NCI-H1092 treated with DMSO at 0.1 percent for 48 hours (cell line): ENCODE results near the gene INPP4B.
"Not testable (repeated sequence)": the region's sequence is repeated elsewhere in the genome, so short reads cannot be mapped to it uniquely, and the experiment has no call there.

Source experiments
- DNase-seq: peaks from one replicate; lab custom pipeline; 2025; lab: John Stamatoyannopoulos, UW

Gene INPP4B

DNA sequence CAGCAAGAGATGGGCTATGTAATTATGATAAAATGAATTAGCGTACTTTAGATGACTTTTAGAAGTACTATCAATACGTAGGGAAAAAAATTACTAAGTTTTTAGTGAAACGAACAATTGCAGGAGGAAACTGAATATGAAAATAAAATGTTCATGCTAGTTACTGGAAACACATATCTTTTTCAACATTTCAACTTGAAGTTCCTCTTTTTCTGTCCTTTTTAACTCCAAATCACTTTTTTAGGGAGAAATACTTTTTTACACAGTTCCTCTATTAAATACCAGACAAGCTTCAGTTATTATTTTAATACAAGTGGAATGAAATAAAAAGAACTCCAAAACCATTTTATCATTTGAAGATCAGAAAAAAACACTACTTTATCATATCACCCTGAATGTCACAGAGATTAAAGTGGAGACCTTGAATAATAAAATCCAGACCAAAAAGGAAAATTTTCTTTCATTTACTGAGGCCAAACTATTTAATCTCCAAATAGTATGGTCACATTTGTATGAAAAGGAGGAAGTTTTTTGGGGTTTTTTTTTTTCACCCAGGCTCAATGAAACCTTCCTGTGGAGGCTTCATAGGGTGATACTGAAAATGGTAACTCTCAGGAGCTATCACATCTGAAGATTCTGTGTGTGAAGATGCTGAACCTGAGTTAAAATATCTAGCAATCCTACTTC is 306.2 kb downstream of the INPP4B start:
- DNase-seq = no peak

DNA sequence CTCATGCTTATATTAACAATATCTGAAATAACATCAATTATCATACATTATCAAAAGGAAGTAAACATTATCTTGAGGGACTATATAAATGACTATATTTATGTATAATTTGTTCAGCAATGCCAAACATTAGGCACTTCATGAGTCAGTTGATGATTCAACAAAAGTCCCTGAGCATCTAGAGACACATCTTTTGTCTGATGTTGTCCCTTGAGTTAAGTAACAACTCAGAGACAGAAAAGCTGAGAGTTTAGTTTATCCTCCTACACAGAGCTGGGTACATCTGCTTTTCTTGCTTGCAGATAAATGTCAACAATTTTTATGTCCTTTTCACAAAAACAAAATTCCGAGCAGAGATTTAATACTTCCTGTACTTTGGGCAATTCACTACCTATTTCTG is 311.1 kb downstream of the INPP4B start:
- DNase-seq = no peak

DNA sequence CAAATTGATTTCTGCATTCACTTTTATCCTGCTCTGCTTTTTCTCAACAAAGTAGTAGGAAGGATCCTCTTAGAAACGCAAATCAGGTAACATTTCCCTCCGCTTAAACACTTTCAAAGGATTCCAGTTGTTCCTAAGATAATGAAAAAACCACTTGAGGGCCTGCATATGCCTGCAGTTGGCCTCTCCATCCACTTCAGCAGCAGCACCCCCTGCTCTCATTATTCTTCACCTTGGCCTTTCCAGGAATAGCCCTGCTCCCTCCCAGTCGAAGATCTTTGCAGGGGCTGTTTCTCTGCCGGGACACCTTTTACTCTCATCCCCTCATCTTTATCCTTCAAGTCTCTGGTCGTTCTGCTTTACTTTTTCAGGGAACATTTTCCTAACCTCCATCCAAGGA is 314.0 kb downstream of the INPP4B start:
- DNase-seq = no peak

DNA sequence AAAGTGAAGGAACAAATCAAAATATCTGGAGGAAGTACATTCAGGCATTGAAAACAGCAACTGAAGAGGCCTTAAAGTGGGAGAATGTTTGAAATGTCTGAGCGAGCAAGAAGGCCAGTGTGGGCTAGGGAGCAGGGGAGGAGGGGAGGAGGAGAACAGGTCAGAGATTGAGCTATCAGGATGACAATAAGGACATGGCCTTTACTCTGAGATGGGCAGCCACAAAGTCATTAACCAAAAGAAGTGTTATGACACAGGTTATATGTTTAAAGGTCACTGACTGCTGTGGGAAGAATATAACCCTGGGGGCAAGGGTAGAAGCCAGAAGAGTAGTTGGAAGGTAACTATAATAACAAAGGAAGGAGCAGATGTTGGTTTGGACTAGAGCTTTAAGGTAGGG is 315.4 kb downstream of the INPP4B start:
- no peak for DNase-seq

DNA sequence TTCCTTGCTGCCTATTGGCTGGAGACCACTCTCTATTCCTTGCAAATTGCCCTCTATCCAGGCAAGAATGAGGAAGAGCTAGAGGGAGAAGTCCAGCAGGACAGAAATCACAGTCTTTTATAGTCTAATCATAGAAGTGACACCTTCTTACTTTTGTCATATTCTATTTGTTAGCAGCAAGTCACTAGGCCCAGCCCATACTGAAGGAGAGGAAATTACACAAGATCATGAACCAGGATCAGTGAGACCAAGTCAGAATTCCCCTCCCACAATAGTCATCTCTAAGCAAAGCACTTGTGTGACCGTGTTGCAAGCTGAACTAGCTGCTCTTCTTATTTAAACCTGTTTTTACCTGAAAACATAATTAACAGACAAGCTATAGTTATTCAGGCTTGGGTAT is 317.7 kb downstream of the INPP4B start:
- DNase-seq = no peak

DNA sequence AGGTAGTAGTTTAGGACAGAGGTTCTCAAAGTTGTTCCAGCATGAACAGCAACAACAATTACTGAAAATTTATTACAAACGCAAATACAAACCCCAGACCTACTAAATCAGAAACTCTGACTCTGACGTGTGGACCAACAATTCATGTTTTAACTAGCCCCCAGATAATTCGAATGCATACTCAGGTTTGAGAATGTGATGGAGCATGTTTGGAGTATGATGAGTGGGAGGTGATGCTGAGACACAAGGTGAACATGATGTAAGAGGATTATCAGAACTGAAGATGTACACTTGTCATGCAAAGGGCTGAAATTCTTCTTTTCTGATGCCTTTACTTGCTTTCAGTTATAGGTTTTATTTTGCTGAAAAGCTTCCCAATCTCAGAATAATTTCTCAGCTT is 323.0 kb downstream of the INPP4B start:
- no peak for DNase-seq

DNA sequence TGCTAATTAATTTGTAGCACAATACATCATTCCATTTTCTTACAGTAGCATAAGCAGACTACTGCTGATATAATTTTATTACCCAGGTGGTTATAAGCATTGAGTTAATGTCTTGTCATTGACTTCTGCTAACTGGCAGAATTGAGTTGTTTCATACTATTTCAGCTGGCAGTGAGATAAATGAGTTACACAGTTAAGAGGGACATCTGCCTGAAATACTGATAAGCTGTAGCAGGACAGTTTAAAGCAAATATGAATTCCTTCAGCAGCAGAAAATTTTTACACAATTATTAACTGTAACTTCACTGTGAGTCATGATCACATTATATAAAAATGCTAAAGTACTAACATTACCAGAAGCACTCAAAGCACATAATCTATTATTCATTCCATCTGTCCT is 326.8 kb downstream of the INPP4B start:
- DNase-seq = no peak

DNA sequence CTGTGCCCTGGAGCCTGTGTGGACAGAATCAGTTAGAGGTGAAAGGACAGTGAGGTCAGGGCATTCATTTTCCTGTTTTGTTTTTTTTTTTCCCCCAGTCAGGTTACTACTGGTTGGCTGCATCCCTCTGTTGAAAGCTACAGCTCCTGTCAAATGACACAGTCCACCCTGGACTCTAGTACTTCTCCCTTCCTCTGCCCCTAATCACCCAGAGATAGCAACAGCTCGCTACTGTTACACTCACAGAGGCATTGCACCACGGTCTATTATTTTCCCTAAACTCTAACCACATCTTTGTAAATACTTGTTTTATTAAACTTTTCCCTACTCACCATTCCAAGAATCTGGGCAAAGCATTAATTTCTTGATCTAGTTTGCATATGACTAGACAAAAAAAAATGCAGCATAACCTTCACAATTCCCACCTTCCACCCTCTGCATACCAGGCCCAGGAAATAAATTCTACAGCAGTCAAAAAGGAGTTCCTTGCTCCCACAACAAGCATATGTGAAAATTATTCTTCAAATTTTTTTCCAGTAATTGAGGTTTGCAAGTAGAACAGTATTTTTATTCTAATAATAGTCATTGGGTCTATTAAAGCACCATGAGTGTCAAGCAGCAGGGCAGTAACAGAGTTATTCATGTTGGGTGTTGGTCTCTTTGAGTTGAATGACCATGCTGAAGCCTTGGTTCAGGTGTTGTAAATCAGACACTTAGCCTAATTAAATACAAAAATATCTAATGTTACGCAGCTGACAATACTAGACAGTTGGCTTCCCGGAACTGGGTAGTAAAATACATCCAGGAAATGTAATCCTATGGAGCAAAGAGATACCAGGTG is 329.2 kb downstream of the INPP4B start:
- no peak for DNase-seq

DNA sequence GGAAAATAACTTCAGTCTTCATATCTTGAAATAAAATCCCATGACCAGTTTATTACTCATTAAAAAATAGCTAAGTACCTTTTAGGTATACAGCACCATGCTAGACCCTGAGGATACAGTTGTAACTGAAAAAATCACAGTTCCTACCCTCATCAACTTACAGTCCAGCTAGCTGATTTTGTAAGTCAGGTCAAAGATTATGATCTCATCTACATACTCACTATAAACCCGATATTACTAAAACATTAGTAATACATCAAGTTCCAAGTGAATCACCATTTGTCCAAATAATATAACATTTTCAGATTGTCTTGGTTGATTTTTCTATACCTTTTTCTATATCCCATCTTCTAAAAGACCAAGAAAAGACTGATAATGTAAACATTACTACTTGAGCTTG is 333.9 kb downstream of the INPP4B start:
- DNase-seq = no peak

DNA sequence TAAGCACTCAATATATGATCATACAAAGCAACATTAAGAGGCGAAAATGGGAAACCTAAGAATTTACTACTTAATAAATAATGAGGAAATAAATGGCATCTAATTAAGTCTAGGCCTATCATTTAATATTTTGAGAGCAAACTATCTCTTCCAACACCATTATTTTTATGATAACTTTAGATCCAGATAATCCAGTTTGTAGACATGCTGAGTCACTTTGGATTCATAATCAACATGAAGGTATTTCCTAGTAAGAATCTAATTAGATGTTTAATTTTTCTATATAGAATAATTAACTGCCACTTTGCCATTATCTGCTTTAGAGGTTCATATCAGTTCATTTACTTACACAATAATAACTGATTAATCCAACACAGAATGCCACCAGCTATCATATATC is 336.2 kb downstream of the INPP4B start:
- no peak for DNase-seq

DNA sequence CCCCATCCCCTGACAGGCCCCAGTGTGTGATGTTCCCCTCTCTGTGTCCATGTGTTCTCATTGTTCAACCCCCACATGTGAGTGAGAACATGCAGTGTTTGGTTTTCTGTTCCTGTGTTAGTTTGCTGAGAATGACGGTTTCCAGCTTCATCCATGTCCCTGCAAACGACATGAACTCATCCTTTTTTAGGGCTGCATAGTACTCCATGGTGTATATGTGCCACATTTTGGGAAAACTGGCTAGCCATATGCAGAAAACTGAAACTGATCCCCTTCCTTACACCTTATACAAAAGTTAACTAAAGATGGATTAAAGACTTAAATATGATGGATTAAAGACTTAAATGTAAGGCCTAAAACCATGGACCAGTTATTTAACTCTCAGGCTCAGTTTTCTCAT is 336.7 kb downstream of the INPP4B start:
- DNase-seq = not testable (repeated sequence)

DNA sequence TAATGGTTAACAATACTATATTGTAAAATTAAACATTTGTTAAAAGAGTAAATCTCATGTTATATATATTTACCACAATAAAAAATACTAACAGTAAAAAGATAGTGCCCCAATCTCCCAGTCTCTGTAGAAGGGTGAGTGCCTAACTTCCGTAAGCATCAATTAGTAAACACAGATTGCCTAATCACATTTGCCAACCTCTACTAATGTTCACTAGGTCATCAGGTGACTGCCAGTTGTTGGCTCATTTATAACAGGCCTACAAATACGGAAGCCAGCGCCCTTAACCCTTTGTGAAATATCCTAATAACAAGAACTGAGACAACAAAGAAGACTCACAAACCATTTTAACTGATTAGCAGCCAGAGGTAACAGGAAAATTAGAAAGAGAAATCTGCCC is 345.1 kb downstream of the INPP4B start:
- DNase-seq = no peak

DNA sequence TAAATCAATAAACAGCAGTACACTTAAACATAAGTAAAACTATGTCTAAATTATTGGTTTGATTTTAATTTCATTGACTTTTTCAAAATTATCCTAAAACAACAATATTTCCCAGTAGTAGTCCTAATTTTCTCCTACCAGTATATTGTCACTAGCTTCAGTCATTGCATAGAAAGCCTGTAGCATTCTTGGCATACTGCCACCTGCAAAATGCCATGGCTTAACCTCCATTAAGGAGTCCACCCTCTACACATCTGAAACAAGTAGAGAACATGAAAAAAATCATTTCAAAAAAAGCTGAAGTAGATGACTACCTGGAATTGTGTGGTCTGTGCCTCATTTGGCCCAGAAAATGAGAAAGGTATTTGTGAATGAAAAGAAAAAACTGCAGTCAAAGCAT is 348.5 kb downstream of the INPP4B start:
- no peak for DNase-seq

DNA sequence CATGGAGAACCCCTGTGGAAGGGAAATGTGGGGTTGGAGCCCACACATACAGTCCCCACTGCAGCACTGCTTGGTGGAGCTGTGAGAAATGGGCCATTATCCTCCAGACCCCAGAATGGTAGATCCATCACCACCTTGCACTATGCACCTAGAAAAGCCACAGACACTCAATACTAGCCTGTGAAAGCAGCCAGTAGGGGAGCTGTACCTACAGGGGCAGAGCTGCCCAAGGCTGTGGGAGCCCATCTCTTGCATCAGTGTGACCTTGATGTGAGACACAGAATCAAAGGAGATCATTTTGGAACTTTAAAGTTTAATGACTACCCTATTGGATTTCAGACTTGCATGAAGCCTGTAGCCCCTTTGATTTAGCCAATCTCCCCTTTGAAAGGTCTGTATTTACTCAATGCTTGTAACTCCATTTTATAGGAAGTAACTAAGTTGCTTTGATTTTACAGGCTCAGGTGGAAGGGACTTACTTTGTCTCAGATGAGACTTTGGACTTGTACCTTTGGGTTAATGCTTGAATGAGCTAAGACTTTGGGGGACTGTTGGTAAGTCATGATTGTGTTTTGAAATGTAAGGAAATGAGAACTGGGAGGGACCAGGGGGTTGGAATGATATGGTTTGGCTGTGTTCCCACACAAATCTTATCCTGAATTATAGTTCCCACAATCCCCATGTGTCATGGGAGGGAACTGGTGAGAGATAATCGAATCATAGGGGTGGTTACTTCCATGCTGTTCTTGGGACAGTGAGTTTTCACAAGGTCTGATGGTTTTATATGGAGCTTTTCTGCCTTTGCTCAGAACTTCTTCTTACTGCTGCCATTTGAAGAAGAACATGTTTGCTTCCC is 352.6 kb downstream of the INPP4B start:
- no peak for DNase-seq

DNA sequence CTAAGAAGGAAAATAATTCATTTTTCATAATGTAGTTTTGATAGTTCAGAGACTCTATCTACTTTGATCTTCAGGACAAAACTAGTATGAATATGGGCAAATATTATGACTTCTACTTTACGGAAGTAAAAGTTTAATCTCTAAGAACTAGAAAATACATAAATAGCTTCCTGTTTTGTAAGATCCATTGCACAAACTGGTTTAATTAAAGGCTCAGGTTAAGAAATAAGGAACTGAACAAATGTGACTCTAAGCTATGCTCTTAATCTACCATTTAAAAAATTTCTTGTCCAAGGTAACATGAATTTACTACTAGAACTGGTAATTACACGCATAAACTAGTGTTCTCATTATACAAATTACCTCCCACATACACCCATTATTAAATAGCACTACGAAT is 360.6 kb downstream of the INPP4B start:
- DNase-seq = no peak

DNA sequence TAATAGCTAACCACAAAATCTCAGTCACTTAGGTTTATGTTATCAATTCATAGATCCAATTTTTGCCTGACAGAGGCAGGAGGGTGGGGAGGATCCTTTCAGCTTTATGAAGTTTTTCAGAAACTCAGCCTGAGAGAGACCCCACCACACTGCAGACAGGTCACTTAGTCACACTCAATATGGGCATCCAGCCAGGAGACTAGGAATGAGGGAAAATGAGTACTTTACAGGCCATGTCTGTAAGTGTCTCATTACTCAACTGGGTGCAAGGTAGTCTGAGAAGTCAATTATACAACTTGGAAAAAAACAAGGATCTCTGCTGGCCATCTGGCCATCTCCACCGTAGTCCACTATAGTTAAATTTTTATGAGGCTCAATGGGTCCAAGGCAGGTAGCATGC is 365.9 kb downstream of the INPP4B start:
- DNase-seq = no peak

DNA sequence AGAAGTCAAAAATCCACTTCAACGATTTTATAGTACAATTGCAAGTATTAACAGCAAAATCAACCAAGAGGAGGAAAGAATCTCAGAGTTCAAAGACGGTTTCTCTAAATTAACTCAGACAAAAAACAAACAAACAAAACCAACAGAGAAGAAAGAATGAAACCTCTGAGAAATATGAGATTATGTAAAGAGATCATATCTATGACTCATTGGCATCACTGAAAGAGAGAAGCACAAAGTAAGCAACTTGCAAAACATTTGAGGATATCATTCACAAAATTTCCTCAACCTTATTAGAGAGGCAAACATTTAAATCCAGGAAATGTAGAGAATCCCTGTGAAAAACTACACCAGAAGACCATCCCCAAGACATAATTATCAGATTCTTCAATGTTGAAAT is 370.4 kb downstream of the INPP4B start:
- DNase-seq = no peak

DNA sequence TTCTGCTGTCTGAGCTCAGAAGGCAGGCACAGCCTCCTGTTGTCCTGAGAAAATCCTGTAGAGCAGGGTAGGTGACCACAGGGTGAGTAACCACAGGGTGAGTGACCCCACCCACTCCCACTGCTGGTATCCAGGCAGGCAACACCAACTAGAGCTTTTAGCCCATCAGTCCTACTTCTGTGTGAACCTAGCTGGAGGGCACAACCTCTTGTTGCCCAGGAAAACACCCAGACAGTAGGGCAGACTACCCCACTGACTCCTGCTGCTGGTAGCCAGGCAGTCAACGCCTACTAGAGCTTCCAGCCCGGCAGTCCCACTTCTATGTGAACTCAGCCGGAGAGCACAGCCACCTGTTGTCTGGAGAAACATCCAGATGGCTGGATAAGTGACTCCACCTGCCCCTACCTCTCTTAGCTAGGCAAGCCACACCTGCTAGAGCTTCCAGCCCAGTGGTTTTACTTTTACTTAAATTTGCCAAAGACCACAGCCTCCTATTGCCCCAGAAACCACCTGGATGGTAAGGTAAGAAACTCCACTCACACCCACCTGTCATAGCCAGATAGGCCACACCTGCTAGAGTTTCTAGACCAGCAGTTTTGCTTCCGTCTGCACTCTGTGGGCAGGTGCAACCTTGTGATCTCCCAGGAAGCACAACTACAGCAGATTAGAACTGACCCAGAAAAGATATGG is 371.6 kb downstream of the INPP4B start:
- DNase-seq = peak; percentile 24

DNA sequence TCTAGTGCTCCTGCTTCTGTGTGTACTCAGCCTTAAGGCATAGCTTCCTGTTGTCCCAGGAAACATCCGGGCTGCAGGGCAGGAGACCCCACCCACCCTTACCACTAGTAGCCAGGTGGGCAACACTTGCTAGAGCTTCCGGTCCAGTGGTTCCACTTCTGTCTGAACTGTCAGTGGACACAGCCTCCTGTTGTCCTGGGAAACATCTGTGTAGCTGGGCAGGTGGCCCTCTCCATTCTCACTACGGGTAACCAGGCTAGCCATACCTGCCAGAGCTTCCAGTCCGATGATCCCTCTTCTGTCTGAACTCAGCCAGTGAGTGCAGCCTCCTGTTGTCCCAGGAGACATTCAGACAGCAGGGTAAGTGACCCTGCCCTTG is 372.2 kb downstream of the INPP4B start:
- no peak for DNase-seq

DNA sequence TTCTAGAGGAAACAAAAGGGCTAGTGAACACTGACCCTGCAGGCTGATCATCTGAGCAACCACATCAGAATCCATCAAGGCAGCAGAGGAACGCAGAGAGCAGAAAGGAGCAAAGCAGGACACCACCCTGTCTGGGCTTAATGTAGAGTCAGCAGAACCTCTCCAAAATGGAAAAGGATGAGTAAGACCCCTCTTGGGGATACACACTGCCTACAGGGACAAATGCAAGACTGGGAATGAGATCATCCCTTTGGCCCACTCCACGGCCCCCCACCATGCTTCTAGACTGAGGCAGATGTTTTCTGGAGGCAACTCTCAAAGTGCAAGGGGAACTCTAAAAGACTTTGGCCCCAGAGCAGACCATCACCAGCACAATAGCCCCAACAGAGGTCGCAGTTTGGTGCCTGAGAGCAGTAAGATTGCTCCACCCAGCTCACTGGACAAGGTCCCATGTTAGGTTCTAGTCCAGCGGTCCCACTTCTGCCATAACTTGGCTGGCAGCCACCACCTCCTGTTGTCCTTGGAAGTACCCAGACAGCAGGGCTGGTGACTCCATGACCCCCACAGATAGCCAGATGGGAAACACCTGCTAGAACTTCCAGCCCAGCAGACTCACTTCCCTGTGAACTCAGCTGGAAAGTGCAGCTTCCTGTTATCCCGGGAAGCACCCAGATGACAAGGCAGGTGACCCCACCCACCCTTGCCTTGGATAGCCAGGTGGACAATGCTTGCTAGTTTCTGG is 372.7 kb downstream of the INPP4B start:
- DNase-seq = no peak

DNA sequence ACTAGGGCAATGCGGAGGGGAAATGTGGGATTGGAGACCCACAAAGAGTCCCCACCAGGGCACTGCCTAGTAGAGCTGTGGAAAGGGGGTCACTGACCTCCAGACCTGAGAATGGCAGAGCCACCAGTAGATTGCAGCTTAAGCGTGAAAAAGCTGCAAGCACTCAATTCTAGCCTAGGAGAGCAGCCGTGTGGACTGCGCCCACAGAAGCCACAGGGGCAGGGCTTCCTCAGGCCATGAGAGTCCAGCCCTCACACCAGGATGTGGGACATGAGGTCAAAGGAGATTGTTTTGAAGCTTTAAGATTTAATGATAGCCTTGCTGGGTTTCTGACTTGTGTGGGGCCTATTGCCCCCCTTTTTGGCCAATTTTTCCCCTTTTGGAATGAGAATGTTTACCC is 379.0 kb downstream of the INPP4B start:
- DNase-seq = no peak

DNA sequence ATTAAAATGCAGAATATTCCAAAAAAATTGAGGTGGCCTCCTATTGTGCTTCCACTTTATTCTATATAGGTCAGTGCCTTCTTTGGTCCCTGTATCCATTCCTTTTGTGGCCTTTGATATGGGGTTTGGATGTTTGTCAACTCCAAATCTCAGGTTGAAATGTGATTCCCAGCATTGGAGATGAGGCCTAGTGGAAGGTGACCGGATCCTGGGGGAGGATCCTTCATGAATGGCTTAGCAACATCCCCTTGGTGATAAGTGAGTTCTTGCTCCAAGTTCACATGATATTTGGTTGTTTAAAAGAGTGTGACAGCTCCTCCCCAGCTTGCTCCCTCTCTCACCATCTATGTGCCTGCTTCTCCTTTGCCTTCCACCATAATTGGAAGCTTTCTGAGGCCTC is 380.6 kb downstream of the INPP4B start:
- no peak for DNase-seq
